ENCODE data around the gene ZNF428.

- TF ChIP-seq POLR2A (IDR thresholded peaks at IDR 0.05): no peak
- TF ChIP-seq, protein P1, sequence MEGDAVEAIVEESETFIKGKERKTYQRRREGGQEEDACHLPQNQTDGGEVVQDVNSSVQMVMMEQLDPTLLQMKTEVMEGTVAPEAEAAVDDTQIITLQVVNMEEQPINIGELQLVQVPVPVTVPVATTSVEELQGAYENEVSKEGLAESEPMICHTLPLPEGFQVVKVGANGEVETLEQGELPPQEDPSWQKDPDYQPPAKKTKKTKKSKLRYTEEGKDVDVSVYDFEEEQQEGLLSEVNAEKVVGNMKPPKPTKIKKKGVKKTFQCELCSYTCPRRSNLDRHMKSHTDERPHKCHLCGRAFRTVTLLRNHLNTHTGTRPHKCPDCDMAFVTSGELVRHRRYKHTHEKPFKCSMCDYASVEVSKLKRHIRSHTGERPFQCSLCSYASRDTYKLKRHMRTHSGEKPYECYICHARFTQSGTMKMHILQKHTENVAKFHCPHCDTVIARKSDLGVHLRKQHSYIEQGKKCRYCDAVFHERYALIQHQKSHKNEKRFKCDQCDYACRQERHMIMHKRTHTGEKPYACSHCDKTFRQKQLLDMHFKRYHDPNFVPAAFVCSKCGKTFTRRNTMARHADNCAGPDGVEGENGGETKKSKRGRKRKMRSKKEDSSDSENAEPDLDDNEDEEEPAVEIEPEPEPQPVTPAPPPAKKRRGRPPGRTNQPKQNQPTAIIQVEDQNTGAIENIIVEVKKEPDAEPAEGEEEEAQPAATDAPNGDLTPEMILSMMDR (IDR thresholded peaks at IDR 0.05): no peak
- no peak for TF ChIP-seq EP300 (IDR thresholded peaks at IDR 0.05)
Measured at GRCh38 chr19:43667126-43667875, 47.9 kb upstream of the ZNF428 start.

Measured in tibial nerve (tissue), 4 donors.